ENCODE results near the gene PTGER4.
"Not testable (repeated sequence)": the region's sequence is repeated elsewhere in the genome, so short reads cannot be mapped to it uniquely, and the experiment has no call there.

PTGER4 gene

GRCh38 chr5:40655138-40655537 is 24.6 kb upstream of the PTGER4 start:
- DNase-seq (ENCODE audit: insufficient read length, low spot score) (no peak), FAIRE-seq (no peak)
- no peak for TF ChIP-seq POLR2A (IDR thresholded peaks at IDR 0.05; ENCODE audit: low read depth, low read length)

DNA sequence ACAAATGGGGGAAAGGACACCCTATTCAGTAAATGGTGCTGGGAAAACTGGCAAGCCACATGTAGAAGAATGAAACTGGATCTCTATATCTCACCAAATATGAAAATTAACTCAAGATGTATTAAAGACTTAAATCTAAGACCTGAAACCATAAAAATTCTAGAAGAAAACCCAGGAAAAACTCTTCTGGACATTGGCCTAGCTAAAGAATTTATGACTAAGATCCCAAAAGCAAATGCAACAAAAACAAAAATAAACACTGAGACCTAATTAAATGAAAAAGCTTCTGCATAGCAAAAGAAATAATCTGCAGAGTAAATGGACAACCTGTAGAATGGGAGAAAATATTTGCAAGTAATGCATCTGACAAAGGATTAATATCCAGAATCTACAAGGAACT is 23.6 kb upstream of the PTGER4 start:
- DNase-seq (ENCODE audit: insufficient read length, low spot score); FAIRE-seq: not testable (repeated sequence)

DNA sequence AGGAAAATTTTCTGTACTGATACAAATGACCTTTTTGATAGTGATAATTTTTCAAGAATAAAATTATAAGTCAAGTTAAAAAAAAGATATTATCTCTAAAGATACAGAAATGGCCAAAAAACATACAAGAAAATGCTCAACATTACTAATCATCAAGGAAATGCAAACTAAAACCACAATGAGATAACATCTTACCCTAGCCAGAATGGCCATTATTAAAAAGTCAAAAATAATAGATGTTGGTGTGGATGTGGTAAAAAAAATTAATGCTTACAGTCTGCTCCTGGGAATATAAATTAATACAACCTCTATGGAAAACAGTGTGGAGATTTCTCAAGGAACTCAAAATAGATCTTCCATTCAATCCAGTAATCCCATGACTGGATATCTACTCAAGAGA is 22.9 kb upstream of the PTGER4 start:
- DNase-seq (ENCODE audit: insufficient read length, low spot score) (no peak), FAIRE-seq (no peak)
- no peak for TF ChIP-seq POLR2A (IDR thresholded peaks at IDR 0.05; ENCODE audit: low read depth, low read length)

DNA sequence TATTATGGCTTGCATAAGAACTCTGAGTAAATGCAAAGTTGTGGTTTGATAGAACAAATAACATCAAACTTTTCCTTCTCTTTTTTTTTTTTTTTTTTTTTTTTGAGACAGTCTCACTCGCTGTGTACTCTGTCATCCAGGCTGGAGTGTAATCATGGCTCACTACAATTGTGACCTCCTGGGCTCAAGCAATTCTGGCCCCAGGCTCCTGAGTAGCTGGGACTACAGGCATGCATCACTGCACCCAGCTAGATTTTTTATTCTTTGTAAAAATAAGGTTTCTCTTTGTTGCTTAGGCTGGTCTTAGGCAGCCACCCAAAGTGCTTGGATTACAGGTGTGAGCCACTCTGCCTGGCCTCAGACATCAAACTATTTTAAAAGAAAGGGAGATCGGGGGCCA is 19.0 kb upstream of the PTGER4 start:
- TF ChIP-seq POLR2A (IDR thresholded peaks at IDR 0.05; ENCODE audit: low read depth, low read length) = no peak
- DNase-seq (ENCODE audit: insufficient read length, low spot score) (no peak), FAIRE-seq (no peak)

GRCh38 chr5:40665635-40666298 is 13.9 kb upstream of the PTGER4 start:
- no peak for DNase-seq (ENCODE audit: insufficient read length, low spot score)
- no peak for FAIRE-seq
- TF ChIP-seq POLR2A (IDR thresholded peaks at IDR 0.05; ENCODE audit: low read depth, low read length) = no peak

GRCh38 chr5:40666657-40667056 is 13.1 kb upstream of the PTGER4 start:
- no peak for DNase-seq (ENCODE audit: insufficient read length, low spot score)
- peak; percentile 27 for FAIRE-seq
- no peak for TF ChIP-seq POLR2A (IDR thresholded peaks at IDR 0.05; ENCODE audit: low read depth, low read length)

DNA sequence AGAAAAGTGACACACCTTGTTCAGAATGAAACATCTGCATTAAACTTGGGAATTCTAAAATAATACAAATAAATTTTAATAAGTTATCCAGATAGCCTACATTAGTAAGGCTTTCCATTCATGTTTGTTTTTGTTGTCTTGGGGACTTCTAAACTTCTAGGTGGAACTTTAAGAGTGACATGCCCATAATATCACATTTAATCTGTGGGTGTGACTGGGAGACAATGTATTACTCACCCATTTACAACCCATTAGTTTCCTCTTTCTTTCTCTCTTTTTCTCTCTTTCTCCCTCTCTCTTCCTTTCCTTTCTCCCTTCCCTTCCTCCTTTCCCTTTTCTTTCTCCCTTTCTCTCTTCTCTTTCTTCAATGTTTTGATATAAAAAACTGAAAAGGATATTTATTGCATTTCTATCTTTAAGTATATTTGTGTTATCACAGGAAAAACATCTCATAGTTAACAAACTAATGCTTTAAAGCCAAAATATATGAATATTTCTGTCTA is 12.5 kb upstream of the PTGER4 start:
- no peak for DNase-seq (ENCODE audit: insufficient read length, low spot score)
- TF ChIP-seq POLR2A (IDR thresholded peaks at IDR 0.05; ENCODE audit: low read depth, low read length) = no peak
- FAIRE-seq = peak; percentile 45

DNA sequence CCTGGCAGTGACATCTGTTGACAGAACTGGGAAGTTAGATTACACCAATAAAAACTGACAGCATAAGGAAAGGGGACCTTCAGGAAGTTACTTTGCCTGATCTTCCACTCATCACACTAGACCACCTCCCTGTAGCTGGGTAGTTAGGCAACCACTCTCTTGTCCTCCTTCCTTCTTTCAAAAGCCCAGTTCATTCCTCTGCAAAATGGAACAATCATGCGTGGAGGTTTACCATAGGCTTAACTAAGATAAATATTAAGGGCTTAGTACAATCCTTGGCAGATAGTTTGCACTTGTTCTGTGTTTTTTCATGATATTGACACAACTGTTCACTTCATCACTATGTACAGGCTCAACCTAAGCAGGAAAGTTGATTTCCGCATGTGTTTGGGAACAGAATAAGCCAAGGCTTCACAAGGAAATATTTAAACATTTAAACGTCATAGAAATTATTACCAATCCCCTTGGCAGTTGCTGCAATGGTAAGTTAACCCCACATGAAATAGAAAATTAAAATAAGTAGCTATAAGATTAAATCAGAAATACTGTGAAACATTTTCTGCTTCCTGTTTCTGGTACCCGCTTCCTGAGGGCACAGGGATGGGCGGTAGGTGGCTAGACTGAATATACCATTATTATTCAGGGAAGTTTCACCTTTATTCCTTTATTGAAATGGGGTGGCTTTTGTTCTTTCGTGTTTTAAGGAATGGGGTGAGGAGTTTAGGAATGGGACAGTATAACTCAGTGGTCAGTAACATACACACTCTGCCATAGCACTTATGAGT is 9.9 kb upstream of the PTGER4 start:
- no peak for DNase-seq (ENCODE audit: insufficient read length, low spot score)
- no peak for FAIRE-seq
- TF ChIP-seq POLR2A (IDR thresholded peaks at IDR 0.05; ENCODE audit: low read depth, low read length) = no peak

GRCh38 chr5:40672425-40672824 is 7.3 kb upstream of the PTGER4 start:
- no peak for TF ChIP-seq POLR2A (IDR thresholded peaks at IDR 0.05; ENCODE audit: low read depth, low read length)
- FAIRE-seq = no peak
- DNase-seq (ENCODE audit: insufficient read length, low spot score) = no peak

GRCh38 chr5:40674661-40675235 is 5.0 kb upstream of the PTGER4 start:
- TF ChIP-seq POLR2A (IDR thresholded peaks at IDR 0.05; ENCODE audit: low read depth, low read length) = no peak
- DNase-seq (ENCODE audit: insufficient read length, low spot score) (no peak), FAIRE-seq (no peak)

GRCh38 chr5:40675396-40676133 is 4.2 kb upstream of the PTGER4 start:
- FAIRE-seq = no peak
- DNase-seq (ENCODE audit: insufficient read length, low spot score) = no peak
- no peak for TF ChIP-seq POLR2A (IDR thresholded peaks at IDR 0.05; ENCODE audit: low read depth, low read length)

- DNase-seq (ENCODE audit: insufficient read length, low spot score) (no peak), FAIRE-seq (peak; percentile 89)
- no peak for TF ChIP-seq POLR2A (IDR thresholded peaks at IDR 0.05; ENCODE audit: low read depth, low read length)
Observed at GRCh38 chr5:40676613-40677343, 2.9 kb upstream of the PTGER4 start.

DNA sequence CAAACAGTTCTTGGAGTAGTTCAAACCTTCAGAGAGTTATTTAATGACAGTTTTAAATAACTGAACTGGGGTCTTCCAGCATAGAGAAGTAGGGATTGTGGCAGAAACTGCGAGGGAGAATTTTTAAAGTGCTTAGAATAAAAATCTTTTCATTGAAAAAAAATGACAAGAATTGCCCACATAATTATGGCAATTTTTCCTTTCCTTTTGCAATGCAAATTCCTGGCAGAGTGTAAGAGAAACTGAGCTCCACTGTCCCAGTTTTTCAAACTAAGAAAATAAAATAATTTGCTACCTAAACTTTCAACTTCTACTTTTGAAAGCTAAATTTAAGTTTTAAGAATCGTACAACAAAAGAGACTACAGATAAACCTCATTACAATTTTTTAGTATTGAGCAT is 2.3 kb upstream of the PTGER4 start:
- FAIRE-seq = no peak
- no peak for DNase-seq (ENCODE audit: insufficient read length, low spot score)
- no peak for TF ChIP-seq POLR2A (IDR thresholded peaks at IDR 0.05; ENCODE audit: low read depth, low read length)

Data from H54 (cell line).